Brain microvascular endothelial cell (primary cell): ENCODE measurements around the gene GPC5.

Experiments used
- DNase-seq: peaks from one replicate; pipeline ENCODE4 v3.0.0-alpha.2; 2020
- H3K27ac ChIP-seq: fragments of 250-450 bp; sonication (Bioruptor Pico); 2 replicates; pipeline ENCODE4 v1.5.1; 2020; ENCODE audit warnings: mild to moderate bottlenecking, moderate library complexity
- H3K27me3 ChIP-seq: fragments of 250-450 bp; sonication (Bioruptor Pico); replicated peaks from 2 replicates; pipeline ENCODE4 v1.5.1; 2020; ENCODE audit warnings: mild to moderate bottlenecking
- H3K36me3 ChIP-seq: fragments of 250-450 bp; sonication (Bioruptor Pico); replicated peaks from 2 replicates; pipeline ENCODE4 v1.5.1; 2020; ENCODE audit warnings: mild to moderate bottlenecking
- H3K4me3 ChIP-seq: 2 replicates; pipeline ENCODE4 v1.5.1; 2011; ENCODE audit warnings: low read depth, mild to moderate bottlenecking, control low read depth, low read length, moderate library complexity
- CTCF ChIP-seq: IDR thresholded peaks from 2 replicates; pipeline ENCODE4 v1.5.1; 2011; ENCODE audit warnings: low read depth, mild to moderate bottlenecking, moderate library complexity, low read length, control low read depth, inconsistent platforms; ENCODE audit errors: missing control alignments
- in situ Hi-C: cut with HindIII; loops from 2 replicates; pipeline ENCODE4 v1.10.0; 2017; ENCODE audit warnings: low sequenced_read_pairs, low pct_ligation_motif_present

The GPC5 gene

GRCh38 chr13:92313382-92313781 lies 915.0 kb downstream of the GPC5 start:
- Histone ChIP-seq H3K27ac (no peak overlapping the region), H3K27me3 (no peaks in the 10 kb centered on the region), H3K4me3 (no peak overlapping the region), H3K36me3 (no peaks in the 10 kb centered on the region)
- no peak for DNase-seq
- in situ Hi-C loops, result no loop called here
- no peak for TF ChIP-seq CTCF

- in situ Hi-C loops, result no loop called here
- no peak overlapping the region for H3K4me3 ChIP-seq
- no peak for TF ChIP-seq CTCF
- no peaks in the 10 kb centered on the region for H3K27me3 ChIP-seq
- DNase-seq, result no peak
- H3K27ac ChIP-seq, result peak overlapping the region; percentile 27
- no peaks in the 10 kb centered on the region for H3K36me3 ChIP-seq
Measured at GRCh38 chr13:92315265-92315664, 916.8 kb downstream of the GPC5 start.

- Histone ChIP-seq H3K36me3 (no peaks in the 10 kb centered on the region), H3K4me3 (no peak overlapping the region), H3K27ac (peak overlapping the region; percentile 83), H3K27me3 (no peaks in the 10 kb centered on the region)
- TF ChIP-seq CTCF, result no peak
- DNase-seq, result no peak
- in situ Hi-C loops, result no loop called here
Measured at GRCh38 chr13:92316030-92316429, 917.6 kb downstream of the GPC5 start.

GRCh38 chr13:92317066-92317465 lies 918.6 kb downstream of the GPC5 start:
- Histone ChIP-seq H3K27me3 (no peaks in the 10 kb centered on the region), H3K27ac (peak overlapping the region; percentile 83), H3K4me3 (no peak overlapping the region), H3K36me3 (no peaks in the 10 kb centered on the region)
- TF ChIP-seq CTCF, result no peak
- in situ Hi-C loops, result no loop called here
- DNase-seq, result peak; percentile 82

GRCh38 chr13:92320323-92320722 lies 921.9 kb downstream of the GPC5 start:
- H3K4me3 ChIP-seq, result no peak overlapping the region
- no peaks in the 10 kb centered on the region for H3K27me3 ChIP-seq
- no peak for TF ChIP-seq CTCF
- DNase-seq, result no peak
- no peak overlapping the region for H3K27ac ChIP-seq
- in situ Hi-C loops, result no loop called here
- H3K36me3 ChIP-seq, result no peaks in the 10 kb centered on the region

- TF ChIP-seq CTCF, result no peak
- in situ Hi-C loops, result no loop called here
- Histone ChIP-seq H3K36me3 (no peaks in the 10 kb centered on the region), H3K27ac (no peak overlapping the region), H3K27me3 (no peaks in the 10 kb centered on the region), H3K4me3 (no peak overlapping the region)
- no peak for DNase-seq
Measured at GRCh38 chr13:92321174-92321573, 922.8 kb downstream of the GPC5 start.
